WERI-Rb-1 (cell line): ENCODE measurements around the gene SLC25A39.

Experiments
- DNase-seq: peaks from one replicate; pipeline ENCODE4 v3.0.0-alpha.2; 2020
- H3K27ac ChIP-seq: fragments of 250-450 bp; sonication (Bioruptor Pico); 2 replicates; pipeline ENCODE4 v1.5.1; 2020; ENCODE audit warnings: mild to moderate bottlenecking, moderate library complexity
- H3K27me3 ChIP-seq: fragments of 250-450 bp; sonication (Bioruptor Pico); 2 replicates; pipeline ENCODE4 v1.5.1; 2021; ENCODE audit warnings: mild to moderate bottlenecking, low read depth, moderate library complexity; ENCODE audit not compliant: insufficient read depth, severe bottlenecking
- H3K36me3 ChIP-seq: fragments of 250-450 bp; sonication (Bioruptor Pico); 2 replicates; pipeline ENCODE4 v1.5.1; 2020; ENCODE audit warnings: mild to moderate bottlenecking, moderate library complexity
- H3K4me3 ChIP-seq: 2 replicates; pipeline ENCODE4 v1.5.1; 2011; ENCODE audit warnings: low read depth, mild to moderate bottlenecking, control low read depth, low read length
- H3K9me3 ChIP-seq: fragments of 250-450 bp; sonication (Bioruptor Pico); 2 replicates; pipeline ENCODE4 v1.5.1; 2021; ENCODE audit warnings: mild to moderate bottlenecking, moderate library complexity; ENCODE audit not compliant: severe bottlenecking
- TF ChIP-seq, protein P1 (sequence below): IDR thresholded peaks from 2 replicates; pipeline ENCODE4 v1.5.1; 2011; ENCODE audit warnings: low read depth, mild to moderate bottlenecking, control low read depth, inconsistent platforms, low read length

Gene SLC25A39

GRCh38 chr17:44284024-44284400, 40.6 kb downstream of the SLC25A39 start:
- H3K9me3 ChIP-seq, result no peaks in the 10 kb centered on the region
- H3K27me3 ChIP-seq, result no peaks in the 10 kb centered on the region
- H3K4me3 ChIP-seq, result no peak overlapping the region
- TF ChIP-seq, protein P1, sequence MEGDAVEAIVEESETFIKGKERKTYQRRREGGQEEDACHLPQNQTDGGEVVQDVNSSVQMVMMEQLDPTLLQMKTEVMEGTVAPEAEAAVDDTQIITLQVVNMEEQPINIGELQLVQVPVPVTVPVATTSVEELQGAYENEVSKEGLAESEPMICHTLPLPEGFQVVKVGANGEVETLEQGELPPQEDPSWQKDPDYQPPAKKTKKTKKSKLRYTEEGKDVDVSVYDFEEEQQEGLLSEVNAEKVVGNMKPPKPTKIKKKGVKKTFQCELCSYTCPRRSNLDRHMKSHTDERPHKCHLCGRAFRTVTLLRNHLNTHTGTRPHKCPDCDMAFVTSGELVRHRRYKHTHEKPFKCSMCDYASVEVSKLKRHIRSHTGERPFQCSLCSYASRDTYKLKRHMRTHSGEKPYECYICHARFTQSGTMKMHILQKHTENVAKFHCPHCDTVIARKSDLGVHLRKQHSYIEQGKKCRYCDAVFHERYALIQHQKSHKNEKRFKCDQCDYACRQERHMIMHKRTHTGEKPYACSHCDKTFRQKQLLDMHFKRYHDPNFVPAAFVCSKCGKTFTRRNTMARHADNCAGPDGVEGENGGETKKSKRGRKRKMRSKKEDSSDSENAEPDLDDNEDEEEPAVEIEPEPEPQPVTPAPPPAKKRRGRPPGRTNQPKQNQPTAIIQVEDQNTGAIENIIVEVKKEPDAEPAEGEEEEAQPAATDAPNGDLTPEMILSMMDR, result no peak
- H3K36me3 ChIP-seq, result no peaks in the 10 kb centered on the region
- no peak for DNase-seq
- H3K27ac ChIP-seq, result no peak overlapping the region

- no peaks in the 10 kb centered on the region for H3K36me3 ChIP-seq
- no peaks in the 10 kb centered on the region for H3K9me3 ChIP-seq
- H3K27ac ChIP-seq, result no peak overlapping the region
- no peak for DNase-seq
- TF ChIP-seq, protein P1, result no peak
- H3K27me3 ChIP-seq, result no peaks in the 10 kb centered on the region
- H3K4me3 ChIP-seq, result no peak overlapping the region
Measured at GRCh38 chr17:44283344-44284023, 41.1 kb downstream of the SLC25A39 start.

- no peak for DNase-seq
- Histone ChIP-seq H3K9me3 (no peaks in the 10 kb centered on the region), H3K4me3 (no peak overlapping the region), H3K27ac (no peak overlapping the region), H3K27me3 (no peaks in the 10 kb centered on the region), H3K36me3 (no peaks in the 10 kb centered on the region)
- TF ChIP-seq, protein P1, result no peak
Measured at GRCh38 chr17:44282264-44282663, 42.4 kb downstream of the SLC25A39 start.

DNA sequence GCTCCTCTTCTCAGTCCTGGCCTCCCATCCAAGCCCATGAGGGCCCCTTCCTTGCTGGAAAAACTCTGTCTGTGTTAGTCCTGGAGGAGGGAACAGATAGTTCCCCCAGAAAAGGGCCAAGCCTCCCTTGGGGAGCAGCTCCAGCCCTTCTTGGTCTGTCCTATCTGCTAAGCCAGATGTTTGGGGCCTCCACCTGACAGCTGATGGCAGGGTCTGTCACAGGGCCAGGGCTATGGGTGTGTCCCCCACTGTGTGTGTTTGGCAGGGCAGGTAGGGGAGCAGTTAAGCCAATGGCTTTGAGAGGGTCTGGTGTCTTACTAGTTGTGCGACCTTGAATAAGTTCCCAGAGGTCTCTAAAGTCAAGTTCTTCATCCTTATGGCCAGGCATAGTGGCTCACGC, 43.1 kb downstream of the SLC25A39 start:
- no peak for DNase-seq
- H3K9me3 ChIP-seq, result no peaks in the 10 kb centered on the region
- no peaks in the 10 kb centered on the region for H3K27me3 ChIP-seq
- no peaks in the 10 kb centered on the region for H3K36me3 ChIP-seq
- H3K4me3 ChIP-seq, result no peak overlapping the region
- no peak overlapping the region for H3K27ac ChIP-seq
- TF ChIP-seq, protein P1, result no peak

- TF ChIP-seq, protein P1, result no peak
- H3K4me3 ChIP-seq, result no peak overlapping the region
- H3K36me3 ChIP-seq, result no peaks in the 10 kb centered on the region
- no peaks in the 10 kb centered on the region for H3K9me3 ChIP-seq
- DNase-seq, result no peak
- no peaks in the 10 kb centered on the region for H3K27me3 ChIP-seq
- no peak overlapping the region for H3K27ac ChIP-seq
Measured at GRCh38 chr17:44280392-44280937, 44.2 kb downstream of the SLC25A39 start.
